ENCODE measurements around the gene SLC39A11. TPM values are rescaled to one million over a fixed set of nuclear protein-coding genes. Genes with fewer than 3 reads are reported as not detected.

SLC39A11 gene
- total RNA-seq, 2 donors from 2014 or later = 27.8 to 39.6 TPM

GRCh38 chr17:73018599-73018998 lies 73.9 kb downstream of the SLC39A11 start:
- H3K36me3 ChIP-seq (replicated peaks in 1 of 2; ENCODE audit: insufficient read depth in 1 of 2, low read depth in 2 of 2) = no peaks in the 10 kb centered on the region
- no peak overlapping the region for H3K4me3 ChIP-seq
- ATAC-seq (no peak), DNase-seq (no peak)
- no peak overlapping the region for H3K27ac ChIP-seq
- no peaks in the 10 kb centered on the region for H3K9me3 ChIP-seq
- H3K27me3 ChIP-seq = no peaks in the 10 kb centered on the region
- TF ChIP-seq POLR2A (IDR thresholded peaks at IDR 0.05) (no peak), CTCF (IDR thresholded peaks at IDR 0.05) (no peak)
- no peaks in the 10 kb centered on the region for H3K4me1 ChIP-seq
- intact Hi-C loops (cut with DNase I) = no loop called here

DNA sequence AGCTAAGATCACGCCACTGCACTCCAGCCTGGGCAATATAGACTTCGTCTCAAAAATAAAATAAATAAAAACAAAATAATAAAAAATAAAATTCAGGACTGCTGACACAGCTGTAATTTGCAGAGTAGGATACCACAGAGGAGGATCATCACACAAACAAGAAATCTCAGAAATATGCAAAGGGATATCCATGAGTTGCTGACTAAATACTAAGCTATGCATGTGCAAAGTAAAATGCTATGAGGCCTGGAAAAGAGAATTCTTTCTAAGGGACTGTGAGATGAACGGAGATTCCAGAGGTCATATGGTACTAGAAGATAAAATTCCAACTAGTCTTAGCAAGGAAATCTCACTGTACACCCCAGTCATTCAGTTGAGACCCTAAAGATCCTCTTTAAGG lies 74.8 kb downstream of the SLC39A11 start:
- no peaks in the 10 kb centered on the region for H3K27me3 ChIP-seq
- WGBS, 2 donors = 96 to 100% methylated on average over 3 of the region's 3 CpGs
- no peak for ATAC-seq
- DNase-seq = no peak
- no peak overlapping the region for H3K4me3 ChIP-seq
- H3K36me3 ChIP-seq (replicated peaks in 1 of 2; ENCODE audit: insufficient read depth in 1 of 2, low read depth in 2 of 2) = no peaks in the 10 kb centered on the region
- H3K9me3 ChIP-seq = no peaks in the 10 kb centered on the region
- TF ChIP-seq POLR2A (IDR thresholded peaks at IDR 0.05) (no peak), CTCF (IDR thresholded peaks at IDR 0.05) (no peak)
- H3K4me1 ChIP-seq = no peaks in the 10 kb centered on the region
- no peak overlapping the region for H3K27ac ChIP-seq
- intact Hi-C loops (cut with DNase I) = no loop called here

- H3K9me3 ChIP-seq = no peaks in the 10 kb centered on the region
- H3K4me1 ChIP-seq = no peaks in the 10 kb centered on the region
- 87% methylated on average over 7 of the region's 7 CpGs for WGBS, 2 donors
- no peaks in the 10 kb centered on the region for H3K36me3 ChIP-seq (replicated peaks in 1 of 2; ENCODE audit: insufficient read depth in 1 of 2, low read depth in 2 of 2)
- DNase-seq = no peak
- H3K27ac ChIP-seq = no peak overlapping the region
- intact Hi-C loops (cut with DNase I) = no loop called here
- no peaks in the 10 kb centered on the region for H3K27me3 ChIP-seq
- no peak overlapping the region for H3K4me3 ChIP-seq
- no peak for TF ChIP-seq POLR2A (IDR thresholded peaks at IDR 0.05)
- no peak for TF ChIP-seq CTCF (IDR thresholded peaks at IDR 0.05)
- ATAC-seq = no peak
These were observed 76.7 kb downstream of the SLC39A11 start for GRCh38 chr17:73015722-73016276.

- ATAC-seq (no peak), DNase-seq (no peak)
- Histone ChIP-seq H3K27ac (no peak overlapping the region), H3K27me3 (no peaks in the 10 kb centered on the region), H3K9me3 (no peaks in the 10 kb centered on the region), H3K4me3 (no peak overlapping the region), H3K36me3 (replicated peaks in 1 of 2; ENCODE audit: insufficient read depth in 1 of 2, low read depth in 2 of 2) (no peaks in the 10 kb centered on the region), H3K4me1 (no peaks in the 10 kb centered on the region)
- TF ChIP-seq POLR2A (IDR thresholded peaks at IDR 0.05) (no peak), CTCF (IDR thresholded peaks at IDR 0.05) (no peak)
- 72 to 86% methylated on average over 12 to 14 of the region's 14 CpGs for whole genome bisulfite sequencing, 2 donors
- intact Hi-C loops (cut with DNase I) = no loop called here
These were observed 78.4 kb downstream of the SLC39A11 start for GRCh38 chr17:73013816-73014663.

- Histone ChIP-seq H3K9me3 (no peaks in the 10 kb centered on the region), H3K27ac (no peak overlapping the region), H3K4me1 (no peaks in the 10 kb centered on the region), H3K4me3 (no peak overlapping the region), H3K27me3 (no peaks in the 10 kb centered on the region), H3K36me3 (replicated peaks in 1 of 2; ENCODE audit: insufficient read depth in 1 of 2, low read depth in 2 of 2) (no peaks in the 10 kb centered on the region)
- no peak for ATAC-seq
- intact Hi-C loops (cut with DNase I) = no loop called here
- TF ChIP-seq POLR2A (IDR thresholded peaks at IDR 0.05) = no peak
- no peak for TF ChIP-seq CTCF (IDR thresholded peaks at IDR 0.05)
- 83 to 86% methylated on average over 8 of the region's 8 CpGs for WGBS, 2 donors
- no peak for DNase-seq
These were observed 79.2 kb downstream of the SLC39A11 start for GRCh38 chr17:73013301-73013700.

All from body of pancreas (tissue), 4 donors.